Measurements from ENCODE around the gene LRCH2. TPM values are rescaled to one million over a fixed set of nuclear protein-coding genes. Genes with fewer than 3 reads are reported as not detected.

The LRCH2 gene
- total and polyA plus RNA-seq, 2 of the 13 experiments (the other 11 are each of a cell fraction or from before 2014, with no cell fraction given) = not detected

DNA sequence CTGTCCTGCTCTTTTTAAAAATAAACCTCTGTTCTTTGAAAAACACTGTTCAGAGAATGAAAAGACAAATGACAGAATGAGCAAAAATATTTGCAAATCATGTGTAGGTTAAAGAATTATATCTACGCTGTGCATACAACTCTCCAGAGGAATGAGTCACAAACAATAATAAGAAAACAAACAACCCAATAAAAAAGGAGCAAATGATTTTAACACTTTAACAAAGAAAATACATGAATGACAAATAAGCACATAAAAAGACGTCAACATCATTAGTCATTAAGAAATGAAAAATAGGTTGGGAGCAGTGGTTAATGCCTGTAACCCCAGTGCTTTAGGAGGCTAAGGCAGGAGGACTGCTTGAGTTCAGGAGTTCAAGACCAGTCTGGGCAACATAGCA is 21.1 kb upstream of the LRCH2 start (continued):
- TF ChIP-seq ZNF83 (CRISPR knock-in tag; IDR thresholded peaks at IDR 0.05; ENCODE audit: borderline replicate concordance) = no peak
- no peak for TF ChIP-seq ZNF30 (CRISPR knock-in tag; IDR thresholded peaks at IDR 0.05)
- no peak for TF ChIP-seq HES4 (CRISPR knock-in tag; IDR thresholded peaks at IDR 0.05; ENCODE audit: borderline replicate concordance)
- TF ChIP-seq, protein P1, sequence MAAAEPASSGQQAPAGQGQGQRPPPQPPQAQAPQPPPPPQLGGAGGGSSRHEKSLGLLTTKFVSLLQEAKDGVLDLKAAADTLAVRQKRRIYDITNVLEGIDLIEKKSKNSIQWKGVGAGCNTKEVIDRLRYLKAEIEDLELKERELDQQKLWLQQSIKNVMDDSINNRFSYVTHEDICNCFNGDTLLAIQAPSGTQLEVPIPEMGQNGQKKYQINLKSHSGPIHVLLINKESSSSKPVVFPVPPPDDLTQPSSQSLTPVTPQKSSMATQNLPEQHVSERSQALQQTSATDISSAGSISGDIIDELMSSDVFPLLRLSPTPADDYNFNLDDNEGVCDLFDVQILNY (CRISPR knock-in tag; conservative IDR thresholded peaks at IDR 0.05) = no peak

DNA sequence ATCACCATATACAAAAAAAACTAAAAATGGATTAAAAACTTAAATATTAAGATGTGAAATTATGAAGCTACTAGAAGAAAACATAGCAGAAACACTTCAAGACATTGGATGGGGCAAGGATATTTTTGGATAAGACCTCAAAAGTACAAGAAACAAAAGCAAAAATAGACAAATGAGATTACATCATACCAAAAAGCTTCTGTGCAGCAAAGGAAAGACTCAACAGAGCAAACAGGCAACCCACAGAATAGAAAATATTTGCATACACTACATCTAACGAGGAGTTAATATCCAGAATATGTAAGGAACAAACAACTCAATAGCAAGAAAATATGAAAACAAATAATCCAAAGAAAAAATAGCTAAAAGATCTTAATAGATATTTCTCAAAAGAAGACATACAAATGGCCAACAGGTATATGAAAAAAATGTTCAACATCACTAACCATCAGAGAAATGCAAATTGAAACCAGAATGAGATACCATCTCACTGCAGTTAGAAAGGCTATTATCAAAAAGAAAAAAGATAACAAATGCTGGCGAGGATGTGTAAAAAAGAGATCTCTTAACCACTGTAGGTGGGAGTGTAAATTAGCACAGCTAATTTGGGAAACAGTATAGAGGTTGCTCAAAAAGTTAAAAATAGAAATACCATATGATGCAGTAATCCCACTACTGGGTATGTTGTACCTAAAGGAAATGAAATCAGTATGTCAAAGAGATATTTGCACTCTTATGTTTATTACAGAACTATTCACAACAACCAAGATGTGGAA is 17.8 kb upstream of the LRCH2 start:
- Histone ChIP-seq H3K4me3 (replicated peaks in 1 of 3; ENCODE audit: insufficient read depth in 1 of 3, low read depth in 2 of 3, low read length in 3 of 3) (no peak overlapping the region), H3K4me1 (ENCODE audit: insufficient read depth, low read length) (no peaks in the 10 kb centered on the region), H3K27ac (ENCODE audit: extremely low read length, insufficient read depth, low read length) (no peak overlapping the region), H3K9me3 (ENCODE audit: low read length) (no peaks in the 10 kb centered on the region), H3K4me2 (ENCODE audit: low read depth, low read length) (no peak overlapping the region), H2AFZ (ENCODE audit: low read length) (no peak overlapping the region), H4K20me1 (ENCODE audit: insufficient read depth, low read length) (no peaks in the 10 kb centered on the region), H3K27me3 (ENCODE audit: control insufficient read depth in 1 of 2, insufficient read depth in 2 of 2, low read length in 2 of 2) (no peaks in the 10 kb centered on the region), H3K79me2 (ENCODE audit: insufficient read depth, low read length) (no peaks in the 10 kb centered on the region), H3K36me3 (replicated peaks in 1 of 2; ENCODE audit: control insufficient read depth in 1 of 2, insufficient read depth in 2 of 2, low read length in 2 of 2) (no peaks in the 10 kb centered on the region), H3K9ac (ENCODE audit: insufficient read depth, low read depth, low read length) (no peak overlapping the region)
- ChIA-PET CTCF (ENCODE audit: low intra/inter-chr PET ratio, low total read pairs) (no interaction called here), POLR2A (no interaction called here)
- intact Hi-C loops (cut with micrococcal nuclease; ENCODE audit: unreplicated experiment) = no loop called here
- WGBS (ENCODE audit: low lambda C conversion rate) = 0% methylated on average over 2 of the region's 2 CpGs
- BruUV-seq (replicated peaks) = no TSS peak
- FAIRE-seq (no peak), ATAC-seq (no peak), DNase-seq (ENCODE audit: low spot score) (no peak)
- in situ Hi-C loops (cut with HindIII; ENCODE audit: extremely low pct_ligation_motif_present, low pct_unique_long_range_greater_than_20kb) = no loop called here
- no peak for TF ChIP-seq FOXC1 (CRISPR knock-in tag; IDR thresholded peaks at IDR 0.05; ENCODE audit: borderline replicate concordance)
- TF ChIP-seq JUNB (CRISPR knock-in tag; IDR thresholded peaks at IDR 0.05; ENCODE audit: borderline replicate concordance) = no peak
- TF ChIP-seq RFXAP (CRISPR knock-in tag; IDR thresholded peaks at IDR 0.05; ENCODE audit: borderline replicate concordance) = no peak
- TF ChIP-seq ZNF841 (CRISPR knock-in tag; IDR thresholded peaks at IDR 0.05; ENCODE audit: borderline replicate concordance) = no peak
- TF ChIP-seq, protein P2, sequence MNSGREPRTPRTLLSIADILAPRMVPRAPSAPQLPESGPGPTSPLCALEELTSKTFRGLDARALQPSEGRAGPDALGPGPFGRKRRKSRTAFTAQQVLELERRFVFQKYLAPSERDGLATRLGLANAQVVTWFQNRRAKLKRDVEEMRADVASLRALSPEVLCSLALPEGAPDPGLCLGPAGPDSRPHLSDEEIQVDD (CRISPR knock-in tag; IDR thresholded peaks at IDR 0.05; ENCODE audit: borderline replicate concordance) = no peak
- TF ChIP-seq SMARCE1 (IDR thresholded peaks at IDR 0.05; ENCODE audit: borderline replicate concordance) = no peak
- no peak for TF ChIP-seq ZNF484 (CRISPR knock-in tag; IDR thresholded peaks at IDR 0.05; ENCODE audit: borderline replicate concordance, low read depth)
- no peak for TF ChIP-seq SATB2 (CRISPR knock-in tag; IDR thresholded peaks at IDR 0.05)
- no peak for TF ChIP-seq SNAI1 (CRISPR knock-in tag; IDR thresholded peaks at IDR 0.05; ENCODE audit: borderline replicate concordance)
- TF ChIP-seq RELA (CRISPR knock-in tag; IDR thresholded peaks at IDR 0.05) = no peak
- TF ChIP-seq RBM22 (optimal IDR thresholded peaks at IDR 0.05; ENCODE audit: low read length) = no peak
- no peak for TF ChIP-seq ZBTB7B (CRISPR knock-in tag; IDR thresholded peaks at IDR 0.05)
- TF ChIP-seq IKZF4 (CRISPR knock-in tag; IDR thresholded peaks at IDR 0.05; ENCODE audit: borderline replicate concordance, low read depth, not compliant biosample characterization) = no peak
- TF ChIP-seq, protein P3, sequence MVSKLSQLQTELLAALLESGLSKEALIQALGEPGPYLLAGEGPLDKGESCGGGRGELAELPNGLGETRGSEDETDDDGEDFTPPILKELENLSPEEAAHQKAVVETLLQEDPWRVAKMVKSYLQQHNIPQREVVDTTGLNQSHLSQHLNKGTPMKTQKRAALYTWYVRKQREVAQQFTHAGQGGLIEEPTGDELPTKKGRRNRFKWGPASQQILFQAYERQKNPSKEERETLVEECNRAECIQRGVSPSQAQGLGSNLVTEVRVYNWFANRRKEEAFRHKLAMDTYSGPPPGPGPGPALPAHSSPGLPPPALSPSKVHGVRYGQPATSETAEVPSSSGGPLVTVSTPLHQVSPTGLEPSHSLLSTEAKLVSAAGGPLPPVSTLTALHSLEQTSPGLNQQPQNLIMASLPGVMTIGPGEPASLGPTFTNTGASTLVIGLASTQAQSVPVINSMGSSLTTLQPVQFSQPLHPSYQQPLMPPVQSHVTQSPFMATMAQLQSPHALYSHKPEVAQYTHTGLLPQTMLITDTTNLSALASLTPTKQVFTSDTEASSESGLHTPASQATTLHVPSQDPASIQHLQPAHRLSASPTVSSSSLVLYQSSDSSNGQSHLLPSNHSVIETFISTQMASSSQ (IDR thresholded peaks at IDR 0.05; ENCODE audit: low read depth) = no peak
- TF ChIP-seq, protein P3 (CRISPR knock-in tag; IDR thresholded peaks at IDR 0.05; ENCODE audit: borderline replicate concordance) = no peak

All from HepG2 (cell line).